Left ventricle myocardium superior (tissue), 1 donor: ENCODE measurements around the gene PCDH9. TPM values are rescaled to one million over a fixed set of nuclear protein-coding genes. Genes with fewer than 3 reads are reported as not detected.

Source experiments
- ATAC-seq: fragments of 200-7000 bp; cut with Tn5 transposase; one replicate; pipeline ENCODE4 v1.9.1; 2020; ENCODE audit warnings: mild to moderate bottlenecking, moderate library complexity
- DNase-seq: peaks from one replicate; pipeline ENCODE4 v3.0.0-alpha.2; 2020
- intact Hi-C: fragments of 100-400 bp; cut with micrococcal nuclease; formaldehyde crosslinking; loops from one replicate; pipeline ENCODE4 v1.11.0; 2022
- long read RNA-seq: library from polyadenylated mRNA; unstranded; transcript quantifications from one replicate; pipeline ENCODE4 v2.0.0, GENCODE V29; 2021
- total RNA-seq: library from RNA; stranded (reverse); fragmentation: NEBNext Ultra II Directional; extraction: Animal tissue kit (Norgen Biotek cat#: 25700); gene quantifications from one replicate; pipeline ENCODE4 v1.2.1, GENCODE V29; 2021
- donor health status: DM: no; HTN: yes; CAD: no; lungs with severe emphysema.

The PCDH9 gene
- total RNA-seq, result 12.9 TPM
- long read RNA-seq, full-length matches to known transcripts, result 3 of 15 reads
- long read RNA-seq, partial matches to known transcripts, result 8 of 15 reads
- long read RNA-seq, other reads (novel, unspliced or antisense), result 4 of 15 reads

GRCh38 chr13:67229481-67230403 is at the start of gene PCDH9:
Gene PCDH9 (minus strand): TSS chr13:67230336. CDS start chr13:67228440, 1,896 bp downstream.
- ATAC-seq (peak; percentile 4), DNase-seq (no peak)
- intact Hi-C loops, result loop anchor here (10.0 kb wide), 1 partner anchor 1285 kb away; no protein-coding TSS in a partner anchor

- intact Hi-C loops, result no loop called here
- DNase-seq (no peak), ATAC-seq (no peak)
Observed at GRCh38 chr13:67278235-67278634, 48.1 kb upstream of the PCDH9 start.

GRCh38 chr13:67277581-67277980 is 47.4 kb upstream of the PCDH9 start:
- no peak for DNase-seq
- ATAC-seq, result no peak
- intact Hi-C loops, result no loop called here

- no peak for ATAC-seq
- intact Hi-C loops, result no loop called here
- DNase-seq, result no peak
Observed at GRCh38 chr13:67275351-67275960, 45.3 kb upstream of the PCDH9 start.

GRCh38 chr13:67273001-67273400 is 42.9 kb upstream of the PCDH9 start:
- DNase-seq (no peak), ATAC-seq (no peak)
- intact Hi-C loops, result no loop called here

GRCh38 chr13:67267136-67267535 is 37.0 kb upstream of the PCDH9 start:
- no peak for ATAC-seq
- intact Hi-C loops, result no loop called here
- DNase-seq, result no peak

- ATAC-seq, result no peak
- no peak for DNase-seq
- intact Hi-C loops, result no loop called here
Observed at GRCh38 chr13:67259208-67259607, 29.1 kb upstream of the PCDH9 start.

- no peak for ATAC-seq
- intact Hi-C loops, result no loop called here
Observed at GRCh38 chr13:67258482-67258881, 28.3 kb upstream of the PCDH9 start.

GRCh38 chr13:67238861-67239260 is 8.7 kb upstream of the PCDH9 start:
- ATAC-seq (no peak), DNase-seq (no peak)
- intact Hi-C loops, result no loop called here

More at GRCh38 chr13:67258482-67258881, 28.3 kb upstream of the PCDH9 start:
- no peak for DNase-seq

- DNase-seq (no peak), ATAC-seq (no peak)
- intact Hi-C loops, result no loop called here
Observed at GRCh38 chr13:67238277-67238859, 8.2 kb upstream of the PCDH9 start.

GRCh38 chr13:67235265-67235664 is 5.1 kb upstream of the PCDH9 start:
- intact Hi-C loops, result no loop called here
- no peak for DNase-seq

GRCh38 chr13:67232384-67232783 is 2.2 kb upstream of the PCDH9 start:
- DNase-seq, result no peak
- intact Hi-C loops, result no loop called here
- no peak for ATAC-seq

More at GRCh38 chr13:67235265-67235664, 5.1 kb upstream of the PCDH9 start:
- ATAC-seq, result no peak

- ATAC-seq, result no peak
- intact Hi-C loops, result no loop called here
- DNase-seq, result no peak
Observed at GRCh38 chr13:67231289-67232000, 1.3 kb upstream of the PCDH9 start.

GRCh38 chr13:67230404-67231288 is 510 bp upstream of the PCDH9 start:
- peak; percentile 98 for ATAC-seq
- DNase-seq, result peak; percentile 99
- intact Hi-C loops, result no loop called here

GRCh38 chr13:67228916-67229315 is 1.2 kb downstream of the PCDH9 start:
- intact Hi-C loops, result loop anchor here (10.0 kb wide), 1 partner anchor 1284 kb away; no protein-coding TSS in a partner anchor
- ATAC-seq (no peak), DNase-seq (no peak)

- intact Hi-C loops, result loop anchor here (10.0 kb wide), 1 partner anchor 1283 kb away; no protein-coding TSS in a partner anchor
- DNase-seq (no peak), ATAC-seq (no peak)
Observed at GRCh38 chr13:67228031-67228430, 2.1 kb downstream of the PCDH9 start.

- DNase-seq (no peak), ATAC-seq (no peak)
- intact Hi-C loops, result loop anchor here (10.0 kb wide), 1 partner anchor 1283 kb away; no protein-coding TSS in a partner anchor
Observed at GRCh38 chr13:67227131-67227983, 2.8 kb downstream of the PCDH9 start.
